ENCODE measurements around the gene TBC1D1. TPM values are rescaled to one million over a fixed set of nuclear protein-coding genes. Genes with fewer than 3 reads are reported as not detected.

Gene TBC1D1
- total RNA-seq, 1 donor: 101 TPM

GRCh38 chr4:38151873-38152272 is 261.0 kb downstream of the TBC1D1 start:
- TF ChIP-seq, protein P1, sequence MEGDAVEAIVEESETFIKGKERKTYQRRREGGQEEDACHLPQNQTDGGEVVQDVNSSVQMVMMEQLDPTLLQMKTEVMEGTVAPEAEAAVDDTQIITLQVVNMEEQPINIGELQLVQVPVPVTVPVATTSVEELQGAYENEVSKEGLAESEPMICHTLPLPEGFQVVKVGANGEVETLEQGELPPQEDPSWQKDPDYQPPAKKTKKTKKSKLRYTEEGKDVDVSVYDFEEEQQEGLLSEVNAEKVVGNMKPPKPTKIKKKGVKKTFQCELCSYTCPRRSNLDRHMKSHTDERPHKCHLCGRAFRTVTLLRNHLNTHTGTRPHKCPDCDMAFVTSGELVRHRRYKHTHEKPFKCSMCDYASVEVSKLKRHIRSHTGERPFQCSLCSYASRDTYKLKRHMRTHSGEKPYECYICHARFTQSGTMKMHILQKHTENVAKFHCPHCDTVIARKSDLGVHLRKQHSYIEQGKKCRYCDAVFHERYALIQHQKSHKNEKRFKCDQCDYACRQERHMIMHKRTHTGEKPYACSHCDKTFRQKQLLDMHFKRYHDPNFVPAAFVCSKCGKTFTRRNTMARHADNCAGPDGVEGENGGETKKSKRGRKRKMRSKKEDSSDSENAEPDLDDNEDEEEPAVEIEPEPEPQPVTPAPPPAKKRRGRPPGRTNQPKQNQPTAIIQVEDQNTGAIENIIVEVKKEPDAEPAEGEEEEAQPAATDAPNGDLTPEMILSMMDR (IDR thresholded peaks at IDR 0.05; ENCODE audit: insufficient read depth, low read depth, low read length): no peak
- no peak overlapping the region for H3K4me3 ChIP-seq (ENCODE audit: low read depth, low read length)
- DNase-seq (ENCODE audit: low read depth): no peak

DNA sequence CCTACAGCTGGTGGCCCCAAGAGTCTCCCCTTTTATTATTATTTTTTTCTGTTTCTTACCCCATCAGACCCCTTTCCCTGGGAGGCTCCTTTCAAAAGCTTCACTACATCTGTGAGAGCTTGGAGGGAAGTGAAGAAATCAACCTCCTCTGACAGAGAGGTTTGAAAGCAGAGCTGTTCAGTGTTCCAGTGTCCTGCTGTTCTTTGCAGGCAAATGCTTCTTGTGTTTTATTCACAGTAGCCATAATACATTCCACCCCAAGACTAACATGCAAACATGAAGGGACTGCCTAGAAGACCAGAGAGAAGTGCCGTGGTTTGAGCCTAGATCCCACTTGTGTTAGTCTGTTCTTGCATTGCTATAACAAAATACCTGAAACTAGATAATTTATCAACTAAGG is 261.4 kb downstream of the TBC1D1 start:
- no peak for DNase-seq (ENCODE audit: low read depth)
- TF ChIP-seq, protein P1 (IDR thresholded peaks at IDR 0.05; ENCODE audit: insufficient read depth, low read depth, low read length): no peak
- H3K4me3 ChIP-seq (ENCODE audit: low read depth, low read length): no peak overlapping the region

GRCh38 chr4:38152721-38153386 is 262.0 kb downstream of the TBC1D1 start:
- DNase-seq (ENCODE audit: low read depth): no peak
- TF ChIP-seq, protein P1 (IDR thresholded peaks at IDR 0.05; ENCODE audit: insufficient read depth, low read depth, low read length): no peak
- H3K4me3 ChIP-seq (ENCODE audit: low read depth, low read length): no peak overlapping the region

GRCh38 chr4:38153387-38153760 is 262.5 kb downstream of the TBC1D1 start:
- no peak overlapping the region for H3K4me3 ChIP-seq (ENCODE audit: low read depth, low read length)
- DNase-seq (ENCODE audit: low read depth): no peak
- TF ChIP-seq, protein P1 (IDR thresholded peaks at IDR 0.05; ENCODE audit: insufficient read depth, low read depth, low read length): no peak

DNA sequence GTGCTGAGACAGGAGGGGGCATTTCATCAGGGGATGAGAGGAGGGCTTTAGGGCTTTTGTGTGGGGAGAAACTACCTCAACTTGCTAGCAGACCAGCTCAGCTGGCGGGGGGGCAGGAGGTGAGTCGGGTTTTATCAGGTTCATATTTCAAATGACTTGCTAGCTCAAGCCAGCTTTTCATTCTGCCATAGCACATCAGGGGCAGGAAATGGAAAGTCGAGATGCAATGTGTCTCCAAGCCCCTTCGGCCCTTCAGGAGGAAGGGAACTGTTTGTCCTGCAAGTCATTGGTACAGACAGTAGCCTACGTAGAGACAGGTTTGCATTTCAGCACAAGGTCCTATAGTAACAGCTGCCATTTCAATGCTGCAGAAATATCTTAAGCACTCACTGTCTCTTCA is 263.4 kb downstream of the TBC1D1 start:
- H3K4me3 ChIP-seq (ENCODE audit: low read depth, low read length): no peak overlapping the region
- TF ChIP-seq, protein P1 (IDR thresholded peaks at IDR 0.05; ENCODE audit: insufficient read depth, low read depth, low read length): no peak
- DNase-seq (ENCODE audit: low read depth): no peak

DNA sequence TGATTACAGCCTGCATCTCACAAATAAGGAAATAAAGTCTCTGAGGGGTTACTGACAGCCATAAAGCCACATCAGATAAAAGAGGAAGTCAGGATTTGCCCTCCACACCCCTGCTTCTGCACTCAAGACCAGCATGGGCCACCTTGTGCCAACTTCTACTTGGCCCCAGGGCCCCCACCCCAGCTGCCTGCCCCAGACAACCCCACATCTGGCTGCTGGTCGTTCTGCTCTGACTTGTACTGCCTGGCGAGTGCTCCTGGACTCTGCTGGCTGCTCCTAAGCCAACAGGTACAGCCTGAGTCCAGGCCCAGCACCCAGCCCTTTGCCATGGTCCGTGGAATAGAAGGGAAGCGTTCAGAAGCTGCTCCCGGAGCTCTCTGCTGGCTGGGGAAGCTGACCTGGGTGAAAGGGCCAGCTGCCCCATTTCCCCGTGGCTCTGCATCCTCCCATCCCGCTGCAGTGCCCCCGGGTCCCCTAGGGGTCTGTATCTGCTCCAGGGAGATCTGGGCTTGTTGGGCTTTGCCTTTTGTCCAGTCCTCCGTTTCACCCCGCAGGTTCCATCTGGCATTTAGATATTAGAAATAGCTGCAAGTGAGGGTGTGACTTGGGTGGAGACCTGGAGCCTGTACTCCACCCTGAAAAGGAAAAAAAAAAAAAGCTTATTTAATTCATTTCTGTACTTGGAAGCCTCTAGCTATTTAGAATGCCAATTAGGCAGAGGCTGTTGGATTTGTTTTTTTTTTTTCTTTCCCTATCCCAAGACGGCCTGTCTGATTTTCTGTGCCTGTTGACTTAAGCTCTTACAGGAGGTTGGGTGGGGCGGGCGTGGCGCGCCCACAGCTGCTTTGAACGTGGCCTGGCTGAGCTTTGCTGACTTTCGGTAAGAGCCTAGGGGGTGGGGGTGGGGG is 264.1 kb downstream of the TBC1D1 start:
- no peak overlapping the region for H3K4me3 ChIP-seq (ENCODE audit: low read depth, low read length)
- peak; percentile 79 for DNase-seq (ENCODE audit: low read depth)
- TF ChIP-seq, protein P1 (IDR thresholded peaks at IDR 0.05; ENCODE audit: insufficient read depth, low read depth, low read length): no peak
